Adrenal gland (tissue), 12 donors: ENCODE data around the gene DZIP3. TPM values are rescaled to one million over a fixed set of nuclear protein-coding genes. Genes with fewer than 3 reads are reported as not detected.

ENCODE experiments used
- DNase-seq, 7 donors: peaks; one replicate each; pipeline ENCODE4 v3.0.0-alpha.2; 2019 to 2020
- H3K27ac ChIP-seq, 5 donors: fragments of 200-600 bp; sonication (generic) in 4 of 5; 1 replicate in 3 of 5; 2 replicates in 2 of 5; pipeline versions ENCODE4 v1.5.1 to v1.8.0; 2016 to 2020; ENCODE audit warnings: mild to moderate bottlenecking in 1 of 5
- H3K27me3 ChIP-seq: fragments of 200-600 bp; 2 replicates; pipeline ENCODE4 v1.8.0; 2021
- H3K36me3 ChIP-seq, 2 donors: fragments of 200-600 bp; replicated peaks in 1 of 2; 1 replicate in 1 of 2; 2 replicates in 1 of 2; pipeline versions ENCODE4 v1.5.1 to v1.8.0; 2018 to 2022
- H3K4me1 ChIP-seq, 2 donors: fragments of 200-600 bp; replicated peaks in 1 of 2; 1 replicate in 1 of 2; 2 replicates in 1 of 2; pipeline versions ENCODE4 v1.5.1 to v1.8.0; 2018 to 2021
- H3K4me3 ChIP-seq, 4 donors: fragments of 200-600 bp; sonication (generic) in 3 of 4; one replicate each; pipeline ENCODE4 v1.5.1; 2016 to 2018
- H3K9me3 ChIP-seq, 3 donors: fragments of 200-600 bp; sonication (generic) in 1 of 3; replicated peaks in 1 of 3; 1 replicate in 2 of 3; 2 replicates in 1 of 3; pipeline versions ENCODE4 v1.5.1 to v1.8.0; 2016 to 2021
- POLR2A ChIP-seq, 2 donors: fragments of 450-650 bp; IDR thresholded peaks; one replicate each; pipeline ENCODE4 v1.6.1; 2017; ENCODE audit warnings: antibody characterized with exemption in 2 of 2, mild to moderate bottlenecking in 2 of 2, moderate library complexity in 1 of 2
- WGBS, 4 donors: extraction: QIAGEN DNeasy Blood & Tissue Kit in 2 of 4; methylation state at CpG; one replicate each; pipeline versions ENCODE4 v1.1.5 to v1.1.7; 2013 to 2017; 5-methylcytosine and 5-hydroxymethylcytosine counted together
- intact Hi-C, 2 donors: fragments of 100-400 bp; cut with DNase I; formaldehyde crosslinking; loops; one replicate each; pipeline versions ENCODE4 v1.14.1 to v1.15.0; 2022 to 2023
- polyA plus RNA-seq, 3 donors: library from polyadenylated mRNA; stranded (reverse); fragments of 200-250 nt in 2 of 3; fragments of 350-450 nt in 1 of 3; fragmentation: Illumina TruSeq in 1 of 3; extraction: RNeasy Lipid Tissue Mini Kit (QIAGEN cat#74804) in 1 of 3; gene quantifications; one replicate each; pipeline ENCODE4 v1.2.3, GENCODE V29; 2013 to 2014
- total RNA-seq, 9 donors: library from RNA; depleted of rRNA in 4 of 9; stranded (reverse); fragments of >200 nt in 4 of 9; fragments of 120-200 nt in 1 of 9; fragmentation: NEBNext Ultra II Directional in 1 of 9; extraction: Animal tissue kit (Norgen Biotek cat#: 25700) in 1 of 9; gene quantifications; one replicate each; pipeline versions ENCODE4 v1.1.0 to v1.2.4, GENCODE V29; 2013 to 2023
- TF ChIP-seq, protein P1 (sequence below), 6 experiments: fragments of 450-650 bp in 4 of 6; fragments of 200-600 bp in 2 of 6; sonication (generic) in 1 of 6; IDR thresholded peaks; 1 replicate in 5 of 6; 2 replicates in 1 of 6; pipeline versions ENCODE4 v1.5.1 to v1.8.0; 2016 to 2021; ENCODE audit warnings: antibody characterized with exemption in 6 of 6, mild to moderate bottlenecking in 2 of 6, moderate library complexity in 1 of 6
- donor health status: healthy with polysubstance abuse.
- donor health status: Bipolar disorder and iron deficiency.
- donor health status: DM: yes; HTN: yes; CAD: no.
- donor health status: DM: no; HTN: no; CAD: no.
- donor health status: DM: no; HTN: no; CAD: no.
- donor health status: DM: yes; HTN: yes; CAD: no.

Gene DZIP3
- total and polyA plus RNA-seq, 12 donors = 8.9 to 39.3 (median 14.7) TPM

DNA sequence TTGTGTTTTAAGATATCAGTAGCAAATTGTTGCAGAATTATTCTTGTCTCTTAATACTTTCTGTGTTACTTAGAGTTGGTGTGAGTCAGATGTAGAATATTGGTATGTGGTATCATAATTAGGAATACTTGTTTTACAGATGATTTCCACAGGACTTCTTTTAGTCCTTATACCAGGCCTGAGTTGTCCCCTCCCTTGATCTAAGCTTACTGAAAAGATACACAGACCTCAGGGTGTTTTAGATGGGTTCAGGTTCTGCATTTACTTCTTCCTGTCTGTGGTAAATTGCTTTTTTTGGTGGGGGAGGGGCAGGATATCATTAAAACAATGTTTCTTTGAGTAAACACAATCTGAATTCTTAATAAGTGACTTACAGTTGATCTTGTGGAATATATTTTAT, 14.2 kb downstream of the DZIP3 start:
- TF ChIP-seq, protein P1, sequence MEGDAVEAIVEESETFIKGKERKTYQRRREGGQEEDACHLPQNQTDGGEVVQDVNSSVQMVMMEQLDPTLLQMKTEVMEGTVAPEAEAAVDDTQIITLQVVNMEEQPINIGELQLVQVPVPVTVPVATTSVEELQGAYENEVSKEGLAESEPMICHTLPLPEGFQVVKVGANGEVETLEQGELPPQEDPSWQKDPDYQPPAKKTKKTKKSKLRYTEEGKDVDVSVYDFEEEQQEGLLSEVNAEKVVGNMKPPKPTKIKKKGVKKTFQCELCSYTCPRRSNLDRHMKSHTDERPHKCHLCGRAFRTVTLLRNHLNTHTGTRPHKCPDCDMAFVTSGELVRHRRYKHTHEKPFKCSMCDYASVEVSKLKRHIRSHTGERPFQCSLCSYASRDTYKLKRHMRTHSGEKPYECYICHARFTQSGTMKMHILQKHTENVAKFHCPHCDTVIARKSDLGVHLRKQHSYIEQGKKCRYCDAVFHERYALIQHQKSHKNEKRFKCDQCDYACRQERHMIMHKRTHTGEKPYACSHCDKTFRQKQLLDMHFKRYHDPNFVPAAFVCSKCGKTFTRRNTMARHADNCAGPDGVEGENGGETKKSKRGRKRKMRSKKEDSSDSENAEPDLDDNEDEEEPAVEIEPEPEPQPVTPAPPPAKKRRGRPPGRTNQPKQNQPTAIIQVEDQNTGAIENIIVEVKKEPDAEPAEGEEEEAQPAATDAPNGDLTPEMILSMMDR (IDR thresholded peaks at IDR 0.05) = no peak
- TF ChIP-seq POLR2A (IDR thresholded peaks at IDR 0.05) = no peak
- intact Hi-C loops = no loop called here
- no peak for DNase-seq
- H3K9me3 ChIP-seq = no peaks in the 10 kb centered on the region
- H3K27me3 ChIP-seq = no peaks in the 10 kb centered on the region
- H3K4me3 ChIP-seq = no peak overlapping the region
- H3K27ac ChIP-seq = peak overlapping the region in 1 of 5 donors; percentile 2
- no peaks in the 10 kb centered on the region for H3K36me3 ChIP-seq
- H3K4me1 ChIP-seq = no peaks in the 10 kb centered on the region

DNA sequence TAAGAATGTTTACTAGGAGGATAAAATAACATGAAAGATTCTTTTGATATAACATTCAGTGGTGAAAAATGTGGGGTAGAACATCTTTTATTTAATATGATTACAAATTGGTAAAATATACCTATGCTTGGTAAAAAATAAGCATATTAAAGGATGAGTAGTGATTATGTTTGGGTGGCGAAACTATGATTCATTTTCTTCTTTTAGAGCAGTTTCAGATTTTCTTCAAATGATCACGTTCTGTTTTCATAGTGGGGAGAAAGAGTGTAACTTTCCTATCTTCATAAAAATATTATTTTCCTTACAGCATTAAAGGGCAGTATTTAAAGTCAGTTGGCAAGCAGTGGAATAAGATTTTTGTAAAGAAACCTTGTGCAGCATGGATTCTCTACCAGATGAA, 15.5 kb downstream of the DZIP3 start:
- H3K36me3 ChIP-seq = no peaks in the 10 kb centered on the region
- TF ChIP-seq POLR2A (IDR thresholded peaks at IDR 0.05) = no peak
- TF ChIP-seq, protein P1 (IDR thresholded peaks at IDR 0.05) = no peak
- intact Hi-C loops = no loop called here
- DNase-seq = no peak
- 91 to 98% (median 93%) methylated on average over 2 of the region's 2 CpGs for WGBS, 4 donors
- no peak overlapping the region for H3K4me3 ChIP-seq
- no peak overlapping the region for H3K27ac ChIP-seq
- H3K9me3 ChIP-seq = no peaks in the 10 kb centered on the region
- H3K27me3 ChIP-seq = no peaks in the 10 kb centered on the region
- no peaks in the 10 kb centered on the region for H3K4me1 ChIP-seq

DNA sequence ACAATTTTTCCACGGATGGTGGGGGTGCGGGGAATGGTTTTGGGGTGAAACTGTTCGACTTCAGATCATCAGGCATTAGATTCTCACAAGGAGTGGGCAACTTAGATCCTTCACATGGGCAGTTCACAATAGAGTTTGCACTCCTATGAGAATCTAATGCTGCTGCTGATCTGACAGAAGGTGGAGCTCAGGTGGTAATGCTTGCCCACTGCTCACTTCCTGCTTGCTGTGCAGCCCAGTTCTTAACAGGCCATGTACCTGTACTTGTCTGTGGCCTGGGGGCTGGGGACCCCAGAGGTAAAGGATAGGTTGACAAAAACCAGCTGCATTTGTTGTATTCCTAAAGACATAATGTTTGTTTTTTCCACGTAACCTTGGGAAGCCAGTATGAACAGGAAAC, 16.0 kb downstream of the DZIP3 start:
- Histone ChIP-seq H3K4me3 (no peak overlapping the region), H3K27ac (no peak overlapping the region), H3K27me3 (no peaks in the 10 kb centered on the region), H3K4me1 (no peaks in the 10 kb centered on the region), H3K36me3 (no peaks in the 10 kb centered on the region), H3K9me3 (no peaks in the 10 kb centered on the region)
- intact Hi-C loops = no loop called here
- DNase-seq = no peak
- 73 to 85% (median 76%) methylated on average over 4 of the region's 4 CpGs for WGBS, 4 donors
- TF ChIP-seq, protein P1 (IDR thresholded peaks at IDR 0.05) = no peak
- TF ChIP-seq POLR2A (IDR thresholded peaks at IDR 0.05) = no peak

DNA sequence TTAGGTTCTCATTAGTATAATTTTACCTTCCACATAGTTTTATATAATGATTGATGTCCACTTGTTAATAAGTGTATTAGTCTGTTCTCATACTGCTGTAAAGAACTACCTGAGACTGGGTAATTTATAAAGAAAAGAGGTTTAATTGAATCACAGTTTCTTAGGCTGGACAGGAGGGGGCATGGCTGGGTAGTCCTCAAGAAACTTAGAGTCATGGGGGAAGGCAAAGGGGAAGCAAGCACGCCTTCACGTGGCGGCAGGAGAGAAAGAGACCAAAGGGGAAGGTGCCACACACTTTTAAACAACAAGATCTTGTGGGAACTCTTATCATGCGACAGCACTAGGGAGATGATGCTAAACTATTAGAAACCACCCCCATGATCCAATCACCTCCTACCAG, 19.2 kb downstream of the DZIP3 start:
- Histone ChIP-seq H3K9me3 (no peaks in the 10 kb centered on the region), H3K27ac (no peak overlapping the region), H3K4me3 (no peak overlapping the region), H3K4me1 (no peaks in the 10 kb centered on the region), H3K36me3 (no peaks in the 10 kb centered on the region), H3K27me3 (no peaks in the 10 kb centered on the region)
- 90 to 94% (median 92%) methylated on average over 4 of the region's 4 CpGs for WGBS, 4 donors
- no peak for TF ChIP-seq POLR2A (IDR thresholded peaks at IDR 0.05)
- TF ChIP-seq, protein P1 (IDR thresholded peaks at IDR 0.05) = no peak
- intact Hi-C loops = no loop called here
- no peak for DNase-seq
